Retinal pigment epithelial cell (primary cell): Measurements from ENCODE around the gene UBE4B.
"Not testable (repeated sequence)": the region's sequence is repeated elsewhere in the genome, so short reads cannot be mapped to it uniquely, and the experiment has no call there.

Experiments
- DNase-seq: peaks from one replicate; pipeline ENCODE4 v3.0.0-alpha.2; 2010; ENCODE audit warnings: low read depth
- H3K4me3 ChIP-seq: 2 replicates; pipeline ENCODE4 v1.5.1; 2011; ENCODE audit warnings: mild to moderate bottlenecking, low read length, control low read depth, moderate library complexity
- TF ChIP-seq, protein P1 (sequence below): conservative IDR thresholded peaks from 2 replicates; pipeline ENCODE4 v1.5.1; 2011; ENCODE audit warnings: low read depth, low read length, control low read depth, inconsistent platforms

Gene UBE4B

DNA sequence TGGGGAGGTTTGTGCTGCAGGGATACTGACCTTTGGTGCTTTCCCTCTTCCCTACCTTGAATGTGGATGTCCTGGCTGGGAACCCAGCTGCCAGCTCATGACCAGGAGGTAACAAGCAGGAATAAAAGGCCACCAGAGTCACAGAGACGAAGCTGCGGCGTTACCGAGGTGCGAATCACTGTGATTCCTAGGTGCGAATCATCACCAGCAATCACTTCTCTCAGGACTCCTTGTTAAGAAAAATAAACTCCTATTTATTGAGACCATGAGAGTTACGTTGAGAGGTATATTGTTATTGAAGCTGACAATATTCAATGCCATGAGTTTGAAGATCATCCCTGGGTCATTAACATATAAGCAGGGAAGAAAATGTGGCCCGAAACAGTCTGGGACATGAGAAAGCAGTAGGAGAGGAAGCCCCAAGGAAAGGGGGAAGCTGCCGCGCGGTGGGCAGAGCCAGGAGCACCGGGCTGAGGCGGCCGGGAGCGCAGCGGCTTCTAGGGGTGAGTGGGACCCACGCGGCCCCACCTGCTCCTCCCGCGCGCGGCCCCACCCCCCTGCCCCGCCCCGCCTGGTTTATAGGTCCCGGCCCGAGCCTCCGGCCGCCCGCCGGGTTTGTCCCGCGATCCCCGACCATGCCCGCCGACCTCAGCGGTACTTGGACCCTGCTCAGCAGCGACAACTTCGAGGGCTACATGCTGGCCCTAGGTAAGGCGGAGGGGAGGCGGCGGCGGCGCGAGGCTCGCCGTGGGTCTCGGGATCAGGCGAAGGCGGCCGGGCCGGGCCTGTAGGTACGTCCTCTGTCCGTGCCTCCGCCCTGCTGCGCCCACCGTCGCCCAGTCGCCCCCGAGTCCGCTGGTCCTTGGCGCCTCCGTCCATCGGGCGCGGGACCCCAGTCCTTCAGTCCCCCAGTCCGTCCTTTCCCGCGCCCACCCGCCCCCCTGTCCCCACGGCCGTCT lies 35.9 kb upstream of the UBE4B start, which contains the start of gene RBP7:
TSS of gene RBP7 (plus strand) at position 605 of the 959 bp plus-strand sequence. CDS start at position 636, 31 bp downstream.
- peak within 1 kb of the TSS; percentile 35 for H3K4me3 ChIP-seq
- DNase-seq, result no peak
- TF ChIP-seq, protein P1, sequence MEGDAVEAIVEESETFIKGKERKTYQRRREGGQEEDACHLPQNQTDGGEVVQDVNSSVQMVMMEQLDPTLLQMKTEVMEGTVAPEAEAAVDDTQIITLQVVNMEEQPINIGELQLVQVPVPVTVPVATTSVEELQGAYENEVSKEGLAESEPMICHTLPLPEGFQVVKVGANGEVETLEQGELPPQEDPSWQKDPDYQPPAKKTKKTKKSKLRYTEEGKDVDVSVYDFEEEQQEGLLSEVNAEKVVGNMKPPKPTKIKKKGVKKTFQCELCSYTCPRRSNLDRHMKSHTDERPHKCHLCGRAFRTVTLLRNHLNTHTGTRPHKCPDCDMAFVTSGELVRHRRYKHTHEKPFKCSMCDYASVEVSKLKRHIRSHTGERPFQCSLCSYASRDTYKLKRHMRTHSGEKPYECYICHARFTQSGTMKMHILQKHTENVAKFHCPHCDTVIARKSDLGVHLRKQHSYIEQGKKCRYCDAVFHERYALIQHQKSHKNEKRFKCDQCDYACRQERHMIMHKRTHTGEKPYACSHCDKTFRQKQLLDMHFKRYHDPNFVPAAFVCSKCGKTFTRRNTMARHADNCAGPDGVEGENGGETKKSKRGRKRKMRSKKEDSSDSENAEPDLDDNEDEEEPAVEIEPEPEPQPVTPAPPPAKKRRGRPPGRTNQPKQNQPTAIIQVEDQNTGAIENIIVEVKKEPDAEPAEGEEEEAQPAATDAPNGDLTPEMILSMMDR, result no peak

DNA sequence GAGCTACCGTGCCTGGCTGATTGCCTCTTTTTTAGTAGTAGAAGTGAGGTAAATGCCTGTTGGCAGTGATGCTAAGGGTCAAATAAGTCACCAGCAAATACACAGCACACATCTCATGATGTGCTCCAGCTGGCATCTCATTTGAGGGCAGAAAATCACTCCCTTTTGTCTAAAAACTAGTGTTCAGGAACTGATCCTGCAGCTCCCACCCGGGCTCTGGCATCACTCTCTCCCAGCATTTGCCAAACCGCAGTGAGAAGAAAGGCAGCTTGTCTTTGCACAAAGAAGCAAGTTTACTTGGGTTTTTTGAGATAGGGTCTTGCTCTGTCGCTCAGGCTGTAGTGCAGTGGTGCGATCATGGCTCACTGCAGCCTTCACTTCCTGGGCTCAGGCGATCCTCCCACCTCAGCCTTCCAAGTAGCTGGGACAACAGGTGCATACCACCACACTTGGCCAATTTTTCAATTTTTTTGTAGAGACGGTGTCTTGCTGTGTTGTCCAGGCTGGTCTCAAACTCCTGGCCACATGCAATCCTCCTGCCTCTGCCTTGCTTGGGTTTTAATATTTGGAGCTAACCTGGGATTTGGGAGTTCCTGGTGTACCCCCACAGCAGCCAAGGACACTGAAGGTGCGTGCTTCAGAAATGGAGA lies 31.6 kb upstream of the UBE4B start:
- DNase-seq, result no peak
- H3K4me3 ChIP-seq, result no peak overlapping the region
- TF ChIP-seq, protein P1, result no peak

DNA sequence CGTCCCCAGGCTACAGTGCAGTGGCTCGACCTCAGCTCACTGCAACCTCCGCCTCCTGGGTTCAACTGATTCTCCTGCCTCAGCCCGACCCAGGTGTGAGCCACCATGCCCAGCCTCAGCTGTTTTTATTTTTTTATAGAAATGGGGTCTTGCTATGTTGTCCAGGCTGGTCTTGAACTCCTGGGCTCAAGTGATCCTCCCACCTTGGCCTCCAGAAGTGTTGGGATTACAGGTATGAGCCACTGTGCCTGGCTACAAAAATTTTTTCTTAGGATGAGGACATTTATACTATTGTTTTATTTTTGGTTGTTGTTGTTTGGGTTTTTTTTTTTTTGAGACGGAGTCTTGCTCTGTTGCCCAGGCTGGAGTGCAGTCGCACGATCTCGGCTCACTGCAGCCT lies 27.5 kb upstream of the UBE4B start:
- not testable (repeated sequence) for H3K4me3 ChIP-seq, DNase-seq

DNA sequence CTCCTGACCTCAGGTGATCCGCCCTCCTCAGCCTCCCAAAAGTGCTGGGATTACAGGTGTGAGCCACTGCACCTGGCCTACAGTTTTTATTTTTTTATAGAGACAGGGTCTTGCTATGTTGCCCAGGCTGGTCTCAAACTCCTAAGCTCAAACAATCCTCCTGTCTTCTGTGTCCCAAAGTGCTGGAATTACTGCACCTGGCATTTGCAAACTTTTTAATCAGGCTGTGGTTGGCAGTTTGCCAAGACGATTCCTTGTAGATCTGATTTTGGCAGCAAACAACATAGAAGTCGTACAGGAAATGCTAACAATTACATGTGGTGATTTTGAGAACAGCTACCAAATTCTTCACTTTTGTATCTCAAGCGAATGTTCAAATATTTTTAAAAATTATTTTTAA lies 25.6 kb upstream of the UBE4B start:
- TF ChIP-seq, protein P1, result no peak
- DNase-seq, result no peak

DNA sequence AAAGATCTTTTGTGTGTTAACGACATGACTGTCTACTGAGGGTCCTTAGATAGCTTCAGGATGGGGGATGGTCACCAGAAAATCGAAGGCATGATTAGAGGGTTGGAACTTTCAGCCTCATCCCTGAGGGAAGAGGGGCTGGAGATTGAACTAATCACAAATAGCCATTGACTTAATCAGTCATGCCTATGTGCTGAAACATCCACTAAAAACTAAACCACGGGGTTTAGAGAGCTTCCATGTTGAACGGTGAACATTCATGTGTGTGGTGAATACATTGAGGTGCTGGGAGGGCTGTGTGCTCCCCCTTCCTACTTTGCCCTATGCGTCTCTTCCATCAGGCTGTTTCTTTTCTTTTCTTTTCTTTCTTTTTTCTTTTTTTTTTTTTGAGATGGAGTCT lies 18.7 kb upstream of the UBE4B start:
- DNase-seq, result no peak
- no peak overlapping the region for H3K4me3 ChIP-seq
- TF ChIP-seq, protein P1, result no peak

More for the DNA sequence above, 25.6 kb upstream of the UBE4B start:
- H3K4me3 ChIP-seq, result no peak overlapping the region

DNA sequence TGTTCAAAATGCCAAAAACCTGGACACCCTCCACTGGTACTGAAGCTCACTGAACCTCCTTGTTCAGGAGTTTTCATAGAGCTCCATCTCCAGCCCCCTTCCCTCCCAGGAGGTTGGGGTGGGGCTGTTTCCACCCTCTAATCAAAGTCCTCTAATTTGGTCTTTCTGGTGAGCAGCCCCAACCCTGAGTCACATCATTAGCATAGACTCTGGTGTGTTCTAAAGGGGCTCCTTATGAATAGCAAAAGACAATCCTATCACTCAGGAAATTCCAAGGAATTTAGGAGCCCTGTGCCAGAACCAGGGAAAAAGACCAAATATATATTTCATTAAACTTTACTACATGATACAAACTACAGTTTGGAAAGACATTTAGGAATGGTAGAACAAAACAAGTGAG lies 13.2 kb upstream of the UBE4B start:
- H3K4me3 ChIP-seq, result no peak overlapping the region
- TF ChIP-seq, protein P1, result no peak
- no peak for DNase-seq

DNA sequence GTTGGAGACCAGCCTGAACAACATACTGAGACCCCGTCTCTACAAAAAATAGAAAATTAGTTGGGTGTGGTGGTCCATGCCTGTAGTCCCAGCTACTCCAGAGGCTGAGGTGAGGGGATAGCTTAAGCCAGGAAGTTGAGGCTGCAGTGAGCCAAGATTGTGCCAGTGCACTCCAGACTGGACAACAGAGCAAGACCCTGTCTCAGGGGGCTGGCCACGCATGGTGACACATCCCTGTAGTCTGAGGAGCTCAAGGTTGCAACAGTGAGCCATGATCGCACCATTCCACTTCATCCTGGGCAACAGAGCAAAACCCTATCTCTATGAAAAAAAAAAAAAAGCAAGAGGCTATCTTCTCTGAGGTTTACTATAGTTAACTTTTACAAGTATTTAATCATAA lies 12.7 kb upstream of the UBE4B start:
- TF ChIP-seq, protein P1, result no peak
- no peak overlapping the region for H3K4me3 ChIP-seq
- no peak for DNase-seq

DNA sequence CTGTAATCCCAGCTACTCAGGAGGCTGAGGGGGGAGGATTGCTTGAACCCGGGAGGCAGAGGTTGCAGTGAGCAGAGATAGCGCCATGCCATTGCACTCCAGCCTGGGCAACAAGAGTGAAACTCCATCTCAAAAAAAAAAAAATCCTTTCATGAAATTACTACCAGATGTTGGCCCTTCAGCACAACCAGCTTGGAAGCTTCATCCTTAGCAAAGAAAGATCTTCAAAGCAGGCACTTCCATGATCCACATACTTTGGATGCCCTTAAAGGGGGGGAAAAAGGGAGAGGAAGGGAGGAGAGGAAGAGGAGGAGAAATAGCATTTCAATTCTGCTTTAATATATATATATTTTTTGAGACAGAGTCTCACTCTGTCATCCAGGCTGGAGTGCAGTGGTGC lies 12.1 kb upstream of the UBE4B start:
- not testable (repeated sequence) for DNase-seq

DNA sequence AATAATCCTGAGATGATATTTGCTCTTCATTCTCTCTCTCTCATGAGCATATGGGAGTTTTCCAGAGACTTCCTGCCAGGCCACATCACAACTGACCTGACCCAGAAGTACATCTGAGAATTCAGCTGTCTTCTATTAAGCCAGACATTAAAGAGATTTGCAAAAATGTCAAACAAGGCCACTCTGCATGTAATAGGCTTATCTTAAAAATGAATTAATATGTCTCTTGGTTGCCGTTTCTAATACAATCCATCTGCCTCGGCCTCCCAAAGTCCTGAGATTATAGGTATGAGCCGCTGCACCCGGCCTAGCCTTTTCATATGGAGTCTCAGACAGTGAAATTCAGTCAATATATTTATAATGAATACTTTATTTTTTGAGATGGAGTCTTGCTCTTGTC lies 10.8 kb upstream of the UBE4B start:
- H3K4me3 ChIP-seq, DNase-seq: not testable (repeated sequence)

More for the DNA sequence above, 12.1 kb upstream of the UBE4B start:
- H3K4me3 ChIP-seq, result not testable (repeated sequence)
